ENCODE data around the gene SSTR5.
"Not testable (repeated sequence)": the region's sequence is repeated elsewhere in the genome, so short reads cannot be mapped to it uniquely, and the experiment has no call there.

SSTR5 gene

GRCh38 chr16:1079341-1079740 lies 6.8 kb downstream of the SSTR5 start:
- TF ChIP-seq GATA1 (IDR thresholded peaks at IDR 0.05; ENCODE audit: low read depth, low read length) (no peak), POLR2A (IDR thresholded peaks at IDR 0.05; ENCODE audit: low read length) (no peak)
- no peak for DNase-seq

- TF ChIP-seq GATA1 (IDR thresholded peaks at IDR 0.05; ENCODE audit: low read depth, low read length) (no peak), POLR2A (IDR thresholded peaks at IDR 0.05; ENCODE audit: low read length) (no peak)
- no peak for DNase-seq
Measured at GRCh38 chr16:1079786-1080525, 7.4 kb downstream of the SSTR5 start.

- no peak for DNase-seq
- TF ChIP-seq POLR2A (IDR thresholded peaks at IDR 0.05; ENCODE audit: low read length) (no peak), GATA1 (IDR thresholded peaks at IDR 0.05; ENCODE audit: low read depth, low read length) (no peak)
Measured at GRCh38 chr16:1080801-1081733, 8.5 kb downstream of the SSTR5 start.

- TF ChIP-seq POLR2A (IDR thresholded peaks at IDR 0.05; ENCODE audit: low read length) (no peak), GATA1 (IDR thresholded peaks at IDR 0.05; ENCODE audit: low read depth, low read length) (no peak)
- no peak for DNase-seq
Measured at GRCh38 chr16:1081734-1082265, 9.3 kb downstream of the SSTR5 start.

GRCh38 chr16:1082266-1082951 lies 9.9 kb downstream of the SSTR5 start:
- no peak for DNase-seq
- no peak for TF ChIP-seq POLR2A (IDR thresholded peaks at IDR 0.05; ENCODE audit: low read length)
- TF ChIP-seq GATA1 (IDR thresholded peaks at IDR 0.05; ENCODE audit: low read depth, low read length) = no peak

- no peak for TF ChIP-seq POLR2A (IDR thresholded peaks at IDR 0.05; ENCODE audit: low read length)
- TF ChIP-seq GATA1 (IDR thresholded peaks at IDR 0.05; ENCODE audit: low read depth, low read length) = no peak
- DNase-seq = no peak
Measured at GRCh38 chr16:1082952-1083675, 10.6 kb downstream of the SSTR5 start.

- DNase-seq = no peak
- TF ChIP-seq POLR2A (IDR thresholded peaks at IDR 0.05; ENCODE audit: low read length) (no peak), GATA1 (IDR thresholded peaks at IDR 0.05; ENCODE audit: low read depth, low read length) (no peak)
Measured at GRCh38 chr16:1084971-1085370, 12.4 kb downstream of the SSTR5 start.

- DNase-seq = not testable (repeated sequence)
Measured at GRCh38 chr16:1086443-1086842, 13.9 kb downstream of the SSTR5 start.

GRCh38 chr16:1088295-1089170 lies 16.0 kb downstream of the SSTR5 start:
- no peak for DNase-seq
- TF ChIP-seq GATA1 (IDR thresholded peaks at IDR 0.05; ENCODE audit: low read depth, low read length) (no peak), POLR2A (IDR thresholded peaks at IDR 0.05; ENCODE audit: low read length) (no peak)

- DNase-seq = no peak
- TF ChIP-seq POLR2A (IDR thresholded peaks at IDR 0.05; ENCODE audit: low read length) = no peak
- no peak for TF ChIP-seq GATA1 (IDR thresholded peaks at IDR 0.05; ENCODE audit: low read depth, low read length)
Measured at GRCh38 chr16:1089439-1089821, 16.9 kb downstream of the SSTR5 start.

GRCh38 chr16:1089822-1090619 lies 17.5 kb downstream of the SSTR5 start:
- no peak for DNase-seq
- TF ChIP-seq GATA1 (IDR thresholded peaks at IDR 0.05; ENCODE audit: low read depth, low read length) (no peak), POLR2A (IDR thresholded peaks at IDR 0.05; ENCODE audit: low read length) (no peak)

Data from erythroblast (primary cell).